WI38 (cell line): ENCODE results near the gene WDR77.
A peak's percentile ranks its signal among the peaks of the same experiment; 100 is the strongest.

ENCODE experiments used
- H3K4me3 ChIP-seq: 2 replicates; pipeline ENCODE4 v1.5.1; 2011; ENCODE audit warnings: low read depth, mild to moderate bottlenecking, control low read depth, low read length
- TF ChIP-seq, protein P1 (sequence below): IDR thresholded peaks from 2 replicates; pipeline ENCODE4 v1.5.1; 2012; ENCODE audit warnings: low read depth, mild to moderate bottlenecking, control low read depth, low read length

WDR77 gene

DNA sequence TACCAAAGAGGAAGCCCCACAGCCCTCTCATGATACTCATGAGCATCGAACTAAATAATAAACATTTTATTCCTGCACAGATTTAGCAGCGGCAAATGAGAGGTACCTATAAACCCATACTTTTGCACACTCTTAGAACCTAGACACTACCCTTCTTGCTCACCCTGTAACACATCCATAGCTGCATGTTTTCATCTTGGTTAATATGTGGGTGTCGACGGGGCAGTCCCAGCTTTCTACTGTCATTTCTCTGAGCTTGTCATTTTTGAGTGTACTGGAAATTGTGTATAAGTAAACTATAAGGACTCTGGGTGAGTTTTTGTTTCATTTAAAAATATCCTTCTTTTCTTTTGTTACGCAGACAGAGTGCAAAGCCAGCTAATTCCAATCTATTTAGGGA is 47.0 kb downstream of the WDR77 start:
- TF ChIP-seq, protein P1, sequence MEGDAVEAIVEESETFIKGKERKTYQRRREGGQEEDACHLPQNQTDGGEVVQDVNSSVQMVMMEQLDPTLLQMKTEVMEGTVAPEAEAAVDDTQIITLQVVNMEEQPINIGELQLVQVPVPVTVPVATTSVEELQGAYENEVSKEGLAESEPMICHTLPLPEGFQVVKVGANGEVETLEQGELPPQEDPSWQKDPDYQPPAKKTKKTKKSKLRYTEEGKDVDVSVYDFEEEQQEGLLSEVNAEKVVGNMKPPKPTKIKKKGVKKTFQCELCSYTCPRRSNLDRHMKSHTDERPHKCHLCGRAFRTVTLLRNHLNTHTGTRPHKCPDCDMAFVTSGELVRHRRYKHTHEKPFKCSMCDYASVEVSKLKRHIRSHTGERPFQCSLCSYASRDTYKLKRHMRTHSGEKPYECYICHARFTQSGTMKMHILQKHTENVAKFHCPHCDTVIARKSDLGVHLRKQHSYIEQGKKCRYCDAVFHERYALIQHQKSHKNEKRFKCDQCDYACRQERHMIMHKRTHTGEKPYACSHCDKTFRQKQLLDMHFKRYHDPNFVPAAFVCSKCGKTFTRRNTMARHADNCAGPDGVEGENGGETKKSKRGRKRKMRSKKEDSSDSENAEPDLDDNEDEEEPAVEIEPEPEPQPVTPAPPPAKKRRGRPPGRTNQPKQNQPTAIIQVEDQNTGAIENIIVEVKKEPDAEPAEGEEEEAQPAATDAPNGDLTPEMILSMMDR: no peak
- H3K4me3 ChIP-seq: no peak overlapping the region

DNA sequence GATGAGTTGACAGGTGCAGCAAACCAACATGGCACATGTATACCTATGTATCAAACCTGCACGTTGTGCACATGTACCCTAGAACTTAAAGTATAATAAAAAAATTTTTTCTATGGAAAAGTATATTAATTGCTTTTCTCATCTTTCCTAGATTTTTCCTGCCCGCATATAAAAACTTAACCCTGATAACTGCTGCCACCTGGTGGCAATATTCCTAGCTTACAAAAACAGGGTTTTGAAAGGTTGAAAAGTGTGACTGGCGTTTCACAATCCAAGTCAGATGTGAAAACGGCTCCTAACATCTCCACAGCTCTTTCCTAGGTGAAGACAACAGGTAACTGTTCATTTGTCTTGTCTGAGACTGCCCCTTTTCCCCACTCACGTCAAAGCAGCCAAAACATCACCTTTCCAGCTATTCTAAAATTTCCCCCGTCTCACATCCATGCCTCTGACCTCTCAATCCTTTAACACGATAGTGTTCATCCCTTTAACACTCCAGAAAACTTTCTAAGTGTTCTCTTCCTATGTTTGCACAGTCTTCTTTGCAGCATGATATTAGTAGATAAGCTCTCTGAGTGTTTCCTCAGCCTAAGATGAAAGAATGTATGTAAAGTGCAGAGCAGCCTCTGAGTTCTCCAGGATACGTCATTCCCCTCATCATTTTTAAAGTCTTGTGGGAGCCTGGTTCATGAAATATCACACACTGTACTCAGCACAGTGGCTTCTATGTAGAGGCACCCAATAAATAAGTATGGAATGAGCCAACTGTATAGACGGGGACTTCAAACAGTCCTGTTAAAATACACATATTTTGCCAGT is 49.1 kb downstream of the WDR77 start:
- TF ChIP-seq, protein P1: peak; percentile 54; the same call in 1 of the 2 replicates

DNA sequence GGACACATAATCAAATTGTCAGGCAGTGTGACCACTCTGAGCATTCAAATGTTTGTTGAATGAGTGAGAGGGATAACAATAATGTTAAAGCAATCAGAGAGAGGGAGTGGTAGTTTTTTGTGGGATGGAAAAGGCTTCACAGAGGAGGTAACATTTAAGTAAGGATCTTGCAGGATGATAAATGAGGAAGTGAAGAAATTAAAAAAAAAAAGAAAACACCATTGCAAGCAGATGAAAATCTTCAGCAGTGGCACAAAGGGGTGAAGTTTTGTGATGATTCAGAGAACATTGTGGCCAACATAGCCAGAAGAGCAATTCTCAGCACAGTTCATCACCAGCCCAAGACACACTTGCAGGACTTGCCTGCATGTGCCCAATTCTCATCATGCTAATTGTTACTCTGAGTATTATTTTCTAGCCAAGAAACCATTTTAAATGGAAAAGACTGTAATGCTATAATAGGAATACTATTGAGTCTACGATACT is 56.6 kb downstream of the WDR77 start:
- TF ChIP-seq, protein P1: no peak

More for the DNA sequence above, 49.1 kb downstream of the WDR77 start:
- H3K4me3 ChIP-seq: no peak overlapping the region

DNA sequence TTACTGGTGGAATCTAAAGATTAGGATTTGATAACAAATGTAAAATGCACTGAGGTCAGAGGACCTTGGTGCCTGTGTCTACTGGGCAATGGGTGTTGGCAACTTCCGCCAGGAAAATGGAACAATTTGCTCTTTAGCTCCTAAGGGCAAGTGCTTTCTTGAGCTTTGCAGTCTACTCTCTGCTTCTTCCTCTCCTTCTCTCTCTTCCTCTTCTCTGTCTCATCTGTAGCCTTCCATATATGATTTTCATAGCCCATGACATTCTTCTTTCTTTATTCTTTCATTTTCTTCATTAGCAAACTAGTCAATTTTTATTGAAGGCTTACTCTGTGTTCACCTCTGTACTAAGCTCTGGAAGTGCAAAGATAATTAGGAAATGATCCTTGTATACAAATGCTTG is 57.0 kb downstream of the WDR77 start:
- TF ChIP-seq, protein P1: no peak
- no peak overlapping the region for H3K4me3 ChIP-seq

More for the DNA sequence above, 56.6 kb downstream of the WDR77 start:
- no peak overlapping the region for H3K4me3 ChIP-seq
